ENCODE data around the gene ACER3.

ACER3 gene

DNA sequence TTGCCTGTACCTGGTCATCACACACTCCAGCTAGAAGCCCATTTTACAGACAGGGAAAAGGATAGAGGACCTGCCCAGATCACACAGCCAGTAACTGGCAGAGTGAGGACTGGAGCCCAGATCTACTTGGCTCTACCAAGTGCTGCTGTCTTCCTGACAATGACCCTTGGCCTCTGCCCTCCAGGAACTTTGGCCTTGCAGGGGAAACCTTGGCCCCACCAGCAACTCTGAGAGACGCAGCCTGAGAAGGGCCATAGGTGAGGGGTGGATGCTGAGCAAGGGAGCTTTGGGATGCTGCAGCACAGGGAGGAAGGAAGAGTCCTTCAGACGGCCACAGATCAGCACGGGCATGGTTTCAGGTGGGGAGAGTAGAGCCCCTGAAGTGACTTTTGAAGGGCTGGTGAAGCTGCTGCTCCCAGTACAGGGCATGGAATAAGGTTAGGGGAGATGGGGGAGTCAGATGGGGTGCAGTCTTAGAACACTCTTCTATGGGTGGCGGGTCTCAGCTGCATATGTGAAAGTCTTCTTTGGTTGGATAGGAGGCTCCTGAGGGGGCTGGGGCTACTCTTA, 204.0 kb downstream of the ACER3 start:
- TF ChIP-seq, protein P1, sequence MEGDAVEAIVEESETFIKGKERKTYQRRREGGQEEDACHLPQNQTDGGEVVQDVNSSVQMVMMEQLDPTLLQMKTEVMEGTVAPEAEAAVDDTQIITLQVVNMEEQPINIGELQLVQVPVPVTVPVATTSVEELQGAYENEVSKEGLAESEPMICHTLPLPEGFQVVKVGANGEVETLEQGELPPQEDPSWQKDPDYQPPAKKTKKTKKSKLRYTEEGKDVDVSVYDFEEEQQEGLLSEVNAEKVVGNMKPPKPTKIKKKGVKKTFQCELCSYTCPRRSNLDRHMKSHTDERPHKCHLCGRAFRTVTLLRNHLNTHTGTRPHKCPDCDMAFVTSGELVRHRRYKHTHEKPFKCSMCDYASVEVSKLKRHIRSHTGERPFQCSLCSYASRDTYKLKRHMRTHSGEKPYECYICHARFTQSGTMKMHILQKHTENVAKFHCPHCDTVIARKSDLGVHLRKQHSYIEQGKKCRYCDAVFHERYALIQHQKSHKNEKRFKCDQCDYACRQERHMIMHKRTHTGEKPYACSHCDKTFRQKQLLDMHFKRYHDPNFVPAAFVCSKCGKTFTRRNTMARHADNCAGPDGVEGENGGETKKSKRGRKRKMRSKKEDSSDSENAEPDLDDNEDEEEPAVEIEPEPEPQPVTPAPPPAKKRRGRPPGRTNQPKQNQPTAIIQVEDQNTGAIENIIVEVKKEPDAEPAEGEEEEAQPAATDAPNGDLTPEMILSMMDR (conservative IDR thresholded peaks at IDR 0.05; ENCODE audit: low read depth, low read length) = no peak
- no peak overlapping the region for H3K4me3 ChIP-seq (ENCODE audit: low read depth, low read length)
- DNase-seq (ENCODE audit: low read depth) = no peak

DNA sequence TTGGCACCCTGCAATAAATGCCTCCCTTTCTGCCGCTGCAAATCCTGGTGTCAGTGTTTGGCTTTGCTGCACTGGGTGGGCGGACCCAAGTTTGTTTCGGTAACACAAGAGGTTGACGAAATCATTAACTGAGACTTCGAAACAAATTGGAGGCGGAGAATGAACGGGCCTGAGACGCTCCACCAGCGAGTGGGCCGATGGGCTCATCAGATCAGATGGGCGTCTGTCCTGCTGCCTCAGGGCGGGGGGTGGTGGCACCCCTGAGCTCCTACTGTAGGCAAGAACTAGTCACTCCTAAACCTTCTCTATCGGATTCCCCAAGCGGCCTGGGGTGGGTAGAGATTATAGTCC, 205.1 kb downstream of the ACER3 start:
- peak overlapping the region; percentile 72 for H3K4me3 ChIP-seq (ENCODE audit: low read depth, low read length)
- TF ChIP-seq, protein P1 (conservative IDR thresholded peaks at IDR 0.05; ENCODE audit: low read depth, low read length) = no peak
- DNase-seq (ENCODE audit: low read depth) = peak; percentile 70

GRCh38 chr11:77066229-77067042, 205.7 kb downstream of the ACER3 start, which contains the start of gene CAPN5:
Gene CAPN5, plus strand, starts transcription at chr11:77066971. Its CDS starts 17,916 bp downstream, at chr11:77084887.
- TF ChIP-seq, protein P1 (conservative IDR thresholded peaks at IDR 0.05; ENCODE audit: low read depth, low read length) = peak; percentile 51
- peak within 1 kb of the TSS; percentile 72 for H3K4me3 ChIP-seq (ENCODE audit: low read depth, low read length)
- DNase-seq (ENCODE audit: low read depth) = peak; percentile 96

DNA sequence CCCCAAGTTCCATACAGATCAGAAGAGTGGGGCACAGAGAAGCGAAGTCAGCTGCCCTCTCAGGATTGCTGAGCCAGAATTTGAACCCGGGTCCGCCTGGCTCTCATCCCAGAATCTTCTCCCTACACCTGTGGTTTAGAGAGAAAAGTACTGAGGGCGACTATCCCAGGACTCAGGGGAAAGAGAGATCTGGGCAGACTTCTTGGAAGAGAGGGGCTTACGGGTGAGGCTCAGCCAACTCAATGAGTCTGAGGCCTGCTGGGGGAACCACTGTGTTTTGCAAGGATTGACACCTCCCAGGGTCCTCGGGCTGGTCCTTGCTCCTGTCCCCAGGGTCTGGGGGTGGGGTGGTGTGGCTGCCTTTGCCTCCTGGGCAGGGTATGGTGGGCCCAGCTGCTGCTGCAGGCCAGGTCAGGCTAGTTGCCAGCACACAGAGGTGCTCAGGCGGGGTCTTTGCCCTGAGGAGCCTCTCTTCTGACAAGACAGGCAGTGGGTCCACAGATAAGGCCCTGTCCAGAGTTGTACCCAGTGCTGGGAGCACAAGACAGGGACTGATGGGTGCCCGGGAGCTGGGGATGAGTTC, 207.2 kb downstream of the ACER3 start:
- no peak for DNase-seq (ENCODE audit: low read depth)
- peak overlapping the region; percentile 70 for H3K4me3 ChIP-seq (ENCODE audit: low read depth, low read length)

DNA sequence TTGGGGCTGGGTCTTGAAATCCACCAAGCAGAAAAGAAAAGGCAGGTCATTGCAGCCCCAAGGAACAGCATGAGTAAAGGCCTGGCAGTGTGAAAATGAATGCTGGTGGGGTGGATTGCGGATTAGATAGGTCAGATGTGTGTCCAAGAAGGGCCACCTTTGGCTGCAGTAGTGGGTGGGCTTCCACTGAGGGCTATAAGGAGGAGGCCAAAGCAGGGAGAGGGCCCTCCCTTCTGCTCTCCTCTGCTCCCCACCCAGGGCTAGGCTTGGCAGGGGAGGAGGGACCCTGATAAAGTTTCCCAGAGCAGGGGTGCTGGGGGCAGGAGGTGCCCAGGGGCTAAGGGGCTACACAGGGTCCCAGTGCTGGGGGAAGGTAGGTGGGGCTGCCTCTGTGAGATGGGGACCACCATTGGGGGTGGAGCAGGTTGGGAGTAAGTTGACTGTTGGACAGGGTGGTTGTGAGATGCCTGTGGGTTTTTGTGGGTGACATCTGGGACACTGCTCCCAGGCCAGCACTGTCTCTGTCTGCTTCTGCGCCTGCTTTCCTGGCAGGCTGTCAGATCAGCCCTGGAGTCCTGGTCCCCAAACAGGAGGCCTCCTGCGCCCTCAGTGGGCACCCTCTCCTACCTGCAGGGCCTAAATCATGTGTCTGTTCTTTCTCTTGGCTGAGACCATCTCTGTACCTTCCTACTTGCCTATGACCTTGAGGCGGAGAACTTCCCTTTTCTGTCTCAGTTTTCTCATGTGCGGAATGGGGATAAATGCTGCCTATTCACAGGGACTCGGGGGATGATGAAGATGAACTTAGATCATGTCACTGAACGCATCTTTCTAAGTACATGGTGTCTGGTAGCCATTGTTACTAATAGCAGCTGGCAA, 208.0 kb downstream of the ACER3 start:
- TF ChIP-seq, protein P1 (conservative IDR thresholded peaks at IDR 0.05; ENCODE audit: low read depth, low read length) = no peak
- no peak for DNase-seq (ENCODE audit: low read depth)
- H3K4me3 ChIP-seq (ENCODE audit: low read depth, low read length) = no peak overlapping the region

More for the DNA sequence above, 207.2 kb downstream of the ACER3 start:
- TF ChIP-seq, protein P1 (conservative IDR thresholded peaks at IDR 0.05; ENCODE audit: low read depth, low read length) = no peak

DNA sequence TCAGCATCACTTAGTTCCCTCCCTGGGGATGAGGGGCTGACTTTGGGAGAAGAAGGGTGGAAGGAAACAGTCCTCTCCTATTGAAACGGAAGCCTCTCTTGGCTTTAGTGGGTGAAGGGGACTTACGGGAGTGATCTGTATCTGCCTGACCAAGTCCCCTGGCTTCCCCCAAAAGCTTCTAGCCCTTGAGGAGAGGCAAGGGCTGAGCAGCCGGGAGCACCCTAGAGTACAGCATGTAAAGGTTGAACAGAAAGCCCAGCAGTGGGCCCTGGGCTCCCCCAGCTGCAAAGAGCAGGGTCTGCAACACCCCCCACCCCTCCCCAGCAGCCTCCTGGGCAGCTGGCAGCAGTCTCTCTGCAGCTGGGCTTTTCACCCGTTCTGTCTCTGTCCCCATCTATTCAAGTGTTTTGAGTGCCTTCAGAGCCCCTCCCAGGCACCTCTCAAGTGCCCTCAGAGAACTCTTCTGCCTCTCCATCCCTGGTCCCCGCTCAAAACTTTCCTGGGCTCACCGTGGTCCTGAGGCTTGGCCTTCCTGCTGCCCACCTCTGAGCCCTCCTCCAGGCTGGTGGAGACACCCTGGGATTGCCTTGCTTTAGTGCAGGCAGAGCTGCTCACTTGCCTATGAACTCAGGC, 208.7 kb downstream of the ACER3 start:
- no peak for DNase-seq (ENCODE audit: low read depth)
- H3K4me3 ChIP-seq (ENCODE audit: low read depth, low read length) = no peak overlapping the region
- TF ChIP-seq, protein P1 (conservative IDR thresholded peaks at IDR 0.05; ENCODE audit: low read depth, low read length) = no peak
